HG02610 (cell line): ENCODE data around the gene CABP4.

ENCODE experiments used
- ATAC-seq: cut with Tn5 transposase; IDR thresholded peaks from one replicate; pipeline ENCODE4 v1.9.1; 2021; ENCODE audit warnings: mild to moderate bottlenecking, moderate library complexity; ENCODE audit not compliant: unreplicated experiment

Gene CABP4

GRCh38 chr11:67494371-67495233, 39.4 kb downstream of the CABP4 start:
- ATAC-seq: no peak

- ATAC-seq: no peak
These were observed 40.3 kb downstream of the CABP4 start for GRCh38 chr11:67495234-67496005.

- ATAC-seq: no peak
These were observed 41.0 kb downstream of the CABP4 start for GRCh38 chr11:67496113-67496512.

- ATAC-seq: no peak
These were observed 42.6 kb downstream of the CABP4 start for GRCh38 chr11:67497656-67498291.

- ATAC-seq: no peak
These were observed 43.4 kb downstream of the CABP4 start for GRCh38 chr11:67498544-67498972.

- ATAC-seq: no peak
These were observed 44.8 kb downstream of the CABP4 start for GRCh38 chr11:67499808-67500483.

- ATAC-seq: no peak
These were observed 45.3 kb downstream of the CABP4 start for GRCh38 chr11:67500484-67500821.

- ATAC-seq: no peak
These were observed 45.9 kb downstream of the CABP4 start for GRCh38 chr11:67500831-67501715.

- no peak for ATAC-seq
These were observed 46.7 kb downstream of the CABP4 start for GRCh38 chr11:67501854-67502253.

- no peak for ATAC-seq
These were observed 47.3 kb downstream of the CABP4 start for GRCh38 chr11:67502328-67502979.

- no peak for ATAC-seq
These were observed 48.2 kb downstream of the CABP4 start for GRCh38 chr11:67503119-67504004.

- no peak for ATAC-seq
These were observed 49.1 kb downstream of the CABP4 start for GRCh38 chr11:67504005-67504949.

GRCh38 chr11:67504950-67505581, 49.9 kb downstream of the CABP4 start, which contains the start of gene PITPNM1:
Gene PITPNM1 (minus strand): TSS chr11:67505363. CDS start chr11:67504180, 1,183 bp downstream.
- ATAC-seq: no peak

- ATAC-seq: no peak
These were observed 50.6 kb downstream of the CABP4 start for GRCh38 chr11:67505605-67506396.

- ATAC-seq: no peak
These were observed 51.4 kb downstream of the CABP4 start for GRCh38 chr11:67506426-67507051.
